Measurements from ENCODE around the gene SKIDA1. TPM values are rescaled to one million over a fixed set of nuclear protein-coding genes. Genes with fewer than 3 reads are reported as not detected.

Gene SKIDA1
- total and polyA plus RNA-seq, 2 donors (not counting 1 experiment from before 2014, with no cell fraction given), result 0.28 to 0.50 TPM

DNA sequence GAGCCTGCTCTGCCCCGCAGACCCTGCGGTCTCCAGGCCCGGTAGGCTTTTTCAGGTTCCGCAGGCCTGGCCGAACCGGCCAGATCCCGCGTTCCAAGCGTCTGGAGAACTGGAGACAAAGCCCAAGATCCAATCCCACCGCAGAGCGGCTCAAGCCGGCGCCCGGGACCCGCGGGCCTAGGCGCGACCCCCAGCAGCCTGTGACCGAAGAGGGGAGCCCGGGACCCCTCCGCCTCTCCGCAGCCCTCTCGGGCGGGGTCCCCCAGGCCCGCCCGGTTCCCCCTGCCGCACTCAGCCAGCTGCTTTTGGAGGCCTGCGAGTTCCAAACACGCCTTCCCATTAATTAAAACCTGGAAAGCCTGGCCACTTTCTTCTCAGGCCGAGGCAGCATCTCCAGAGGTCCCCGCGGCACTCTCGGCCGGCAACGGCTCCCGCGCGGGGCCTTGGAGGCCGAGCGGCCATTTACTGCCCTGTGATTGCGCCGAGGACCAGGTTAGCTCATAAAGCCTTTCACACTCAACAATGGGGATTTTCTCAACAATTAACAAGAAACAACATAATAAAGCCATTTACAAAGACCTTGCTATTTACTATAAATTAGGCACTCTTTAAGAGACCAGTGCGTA, 16.7 kb downstream of the SKIDA1 start:
- TF ChIP-seq CTCF (conservative IDR thresholded peaks at IDR 0.05 in 1 of 2, IDR thresholded peaks at IDR 0.05 in 1 of 2; ENCODE audit: low read depth in 1 of 2, low read length in 2 of 2) (no peak), EZH2 (IDR thresholded peaks at IDR 0.05; ENCODE audit: low read length, missing control alignments) (no peak)
- H3K9ac ChIP-seq (ENCODE audit: insufficient read depth, low read length), result no peak overlapping the region
- no peaks in the 10 kb centered on the region for H4K20me1 ChIP-seq (ENCODE audit: control insufficient read depth, extremely low read depth, insufficient read depth, low read length)
- no peaks in the 10 kb centered on the region for H3K27me3 ChIP-seq (ENCODE audit: control insufficient read depth, insufficient read depth, low read length)
- no peaks in the 10 kb centered on the region for H3K4me1 ChIP-seq (ENCODE audit: control insufficient read depth, extremely low read depth, insufficient read depth, low read length)
- no peak overlapping the region for H3K4me3 ChIP-seq (replicated peaks in 1 of 4; ENCODE audit: control extremely low read depth in 1 of 4, insufficient read depth in 1 of 4, low read depth in 3 of 4, low read length in 4 of 4)
- H3K27ac ChIP-seq (ENCODE audit: insufficient read depth, low read length), result no peak overlapping the region
- H3K79me2 ChIP-seq (ENCODE audit: control insufficient read depth, insufficient read depth, low read length), result no peaks in the 10 kb centered on the region
- no peaks in the 10 kb centered on the region for H3K9me3 ChIP-seq (ENCODE audit: control insufficient read depth, insufficient read depth, low read depth, low read length)
- no peaks in the 10 kb centered on the region for H3K36me3 ChIP-seq (ENCODE audit: control insufficient read depth, insufficient read depth, low read length)
- no peak overlapping the region for H2AFZ ChIP-seq (ENCODE audit: low read length)
- H3K4me2 ChIP-seq (ENCODE audit: extremely low read depth, insufficient read depth, low read length), result no peak overlapping the region
- no peak for DNase-seq (ENCODE audit: low read depth in 2 of 2)

GRCh38 chr10:21507150-21507549, 18.3 kb downstream of the SKIDA1 start:
- no peak overlapping the region for H3K4me3 ChIP-seq (replicated peaks in 1 of 4; ENCODE audit: control extremely low read depth in 1 of 4, insufficient read depth in 1 of 4, low read depth in 3 of 4, low read length in 4 of 4)
- no peaks in the 10 kb centered on the region for H3K79me2 ChIP-seq (ENCODE audit: control insufficient read depth, insufficient read depth, low read length)
- no peaks in the 10 kb centered on the region for H3K4me1 ChIP-seq (ENCODE audit: control insufficient read depth, extremely low read depth, insufficient read depth, low read length)
- DNase-seq (ENCODE audit: low read depth in 2 of 2), result no peak
- H3K9me3 ChIP-seq (ENCODE audit: control insufficient read depth, insufficient read depth, low read depth, low read length), result no peaks in the 10 kb centered on the region
- H2AFZ ChIP-seq (ENCODE audit: low read length), result no peak overlapping the region
- TF ChIP-seq CTCF (conservative IDR thresholded peaks at IDR 0.05 in 1 of 2, IDR thresholded peaks at IDR 0.05 in 1 of 2; ENCODE audit: low read depth in 1 of 2, low read length in 2 of 2) (no peak), EZH2 (IDR thresholded peaks at IDR 0.05; ENCODE audit: low read length, missing control alignments) (no peak)
- no peak overlapping the region for H3K4me2 ChIP-seq (ENCODE audit: extremely low read depth, insufficient read depth, low read length)
- no peak overlapping the region for H3K9ac ChIP-seq (ENCODE audit: insufficient read depth, low read length)
- no peaks in the 10 kb centered on the region for H4K20me1 ChIP-seq (ENCODE audit: control insufficient read depth, extremely low read depth, insufficient read depth, low read length)
- H3K27ac ChIP-seq (ENCODE audit: insufficient read depth, low read length), result no peak overlapping the region
- H3K27me3 ChIP-seq (ENCODE audit: control insufficient read depth, insufficient read depth, low read length), result no peaks in the 10 kb centered on the region
- H3K36me3 ChIP-seq (ENCODE audit: control insufficient read depth, insufficient read depth, low read length), result no peaks in the 10 kb centered on the region

DNA sequence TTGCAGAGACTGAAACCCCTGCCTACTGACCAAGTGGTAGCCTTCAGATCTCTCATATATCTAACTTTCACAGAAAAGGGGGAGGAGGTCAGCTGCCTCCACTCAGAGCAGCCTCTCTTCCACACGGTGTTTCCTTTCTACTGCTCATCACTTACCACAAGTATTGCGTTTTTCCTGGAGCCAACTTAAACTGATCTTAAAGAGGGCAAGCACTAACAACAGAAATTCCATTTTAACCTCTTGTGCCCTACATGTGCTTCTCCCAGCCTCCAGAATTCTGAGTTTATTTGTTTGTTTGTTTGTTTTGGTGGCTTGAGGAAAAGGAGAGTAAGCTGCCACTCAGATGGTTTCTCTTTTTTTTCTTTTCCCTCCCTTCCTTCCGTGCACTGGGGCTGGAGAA, 19.1 kb downstream of the SKIDA1 start:
- H3K27me3 ChIP-seq (ENCODE audit: control insufficient read depth, insufficient read depth, low read length), result no peaks in the 10 kb centered on the region
- H3K36me3 ChIP-seq (ENCODE audit: control insufficient read depth, insufficient read depth, low read length), result no peaks in the 10 kb centered on the region
- H3K4me2 ChIP-seq (ENCODE audit: extremely low read depth, insufficient read depth, low read length), result no peak overlapping the region
- no peak overlapping the region for H3K27ac ChIP-seq (ENCODE audit: insufficient read depth, low read length)
- no peak overlapping the region for H3K9ac ChIP-seq (ENCODE audit: insufficient read depth, low read length)
- H3K79me2 ChIP-seq (ENCODE audit: control insufficient read depth, insufficient read depth, low read length), result no peaks in the 10 kb centered on the region
- no peak overlapping the region for H3K4me3 ChIP-seq (replicated peaks in 1 of 4; ENCODE audit: control extremely low read depth in 1 of 4, insufficient read depth in 1 of 4, low read depth in 3 of 4, low read length in 4 of 4)
- H3K4me1 ChIP-seq (ENCODE audit: control insufficient read depth, extremely low read depth, insufficient read depth, low read length), result no peaks in the 10 kb centered on the region
- no peaks in the 10 kb centered on the region for H3K9me3 ChIP-seq (ENCODE audit: control insufficient read depth, insufficient read depth, low read depth, low read length)
- DNase-seq (ENCODE audit: low read depth in 2 of 2), result no peak
- no peak overlapping the region for H2AFZ ChIP-seq (ENCODE audit: low read length)
- no peak for TF ChIP-seq EZH2 (IDR thresholded peaks at IDR 0.05; ENCODE audit: low read length, missing control alignments)
- TF ChIP-seq CTCF (conservative IDR thresholded peaks at IDR 0.05 in 1 of 2, IDR thresholded peaks at IDR 0.05 in 1 of 2; ENCODE audit: low read depth in 1 of 2, low read length in 2 of 2), result no peak
- H4K20me1 ChIP-seq (ENCODE audit: control insufficient read depth, extremely low read depth, insufficient read depth, low read length), result no peaks in the 10 kb centered on the region
